Amygdala (tissue), 56 donors: ENCODE data around the gene MTHFR.

ENCODE experiments used
- DNase-seq, 56 donors: peaks; one replicate each; lab custom pipeline; 2025; lab: John Stamatoyannopoulos, UW

The MTHFR gene

DNA sequence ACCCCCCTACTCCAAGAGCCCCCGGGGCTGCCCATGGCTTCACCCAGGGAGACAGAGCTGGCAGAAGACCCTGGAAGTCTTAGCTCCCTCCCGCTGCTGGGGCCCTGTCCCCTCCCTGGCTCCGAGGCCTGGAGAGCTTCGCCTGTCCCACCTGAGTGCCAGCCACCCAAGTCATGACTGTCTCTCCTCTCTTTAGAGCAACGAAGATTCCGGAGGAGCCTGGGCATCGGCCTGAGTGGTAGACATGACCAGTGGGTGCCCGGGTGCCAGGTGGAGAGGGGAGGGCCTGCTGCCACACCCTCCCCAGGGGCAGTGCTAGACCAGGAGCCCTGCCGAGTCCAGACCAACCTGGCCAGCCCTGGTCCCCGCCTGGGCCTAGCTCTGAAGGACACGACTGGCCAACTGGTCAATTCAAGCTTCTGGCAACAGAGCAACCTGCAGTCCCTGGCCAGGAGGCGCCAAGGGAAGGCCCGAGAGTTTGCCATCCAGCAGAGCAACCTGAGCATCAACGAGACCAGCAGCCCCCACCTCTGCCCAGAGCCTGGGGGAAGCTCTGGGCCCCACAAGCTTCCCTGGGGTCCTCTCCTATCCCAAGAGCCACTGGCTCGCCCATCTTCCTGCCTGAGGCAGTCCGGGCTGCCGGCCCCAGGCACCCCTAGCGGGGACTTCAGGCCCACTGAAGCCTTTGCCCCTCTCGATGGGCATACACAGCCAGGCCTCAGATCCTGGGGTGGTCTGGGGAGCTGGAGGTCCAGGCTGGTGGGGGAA, 39.9 kb downstream of the MTHFR start:
- no peak for DNase-seq

DNA sequence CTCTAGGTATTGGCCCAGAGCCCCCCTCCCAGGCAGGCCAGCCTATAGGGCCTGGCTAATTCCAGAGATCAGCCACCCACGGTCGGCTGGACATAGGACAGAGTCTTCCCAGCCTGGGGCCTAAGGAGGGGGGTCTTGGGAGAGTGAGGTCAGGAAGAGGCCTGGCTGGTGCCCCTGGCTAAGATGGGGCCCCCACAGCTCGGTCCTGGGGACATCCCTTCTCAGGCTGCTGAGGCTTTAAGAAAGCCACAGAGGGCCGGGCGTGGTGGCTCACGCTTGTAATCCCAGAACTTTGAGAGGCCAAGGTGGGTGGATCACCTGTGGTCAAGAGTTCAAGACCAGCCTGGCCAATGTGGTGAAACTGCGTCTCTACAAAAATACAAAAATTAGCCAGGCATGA, 41.2 kb downstream of the MTHFR start:
- no peak for DNase-seq

DNA sequence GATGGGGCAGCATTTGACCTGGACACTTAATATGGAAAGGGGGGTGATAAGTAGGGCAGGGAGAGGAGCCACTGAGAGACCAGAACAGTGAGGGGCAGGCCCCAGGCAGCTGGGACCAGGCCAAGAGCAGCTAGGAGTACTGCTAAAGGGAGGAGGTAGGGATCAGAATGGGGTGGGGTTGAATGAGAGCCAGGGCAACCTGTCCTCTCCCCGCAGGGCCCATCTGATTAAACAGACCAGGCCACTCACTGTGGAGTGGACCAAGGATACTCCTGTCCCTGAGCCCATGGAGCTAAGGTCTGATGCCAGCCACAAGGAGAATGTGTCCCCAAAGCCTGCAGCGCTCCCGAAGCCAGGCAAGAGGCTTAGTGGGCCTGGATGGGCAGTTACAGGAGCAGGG, 41.6 kb downstream of the MTHFR start:
- DNase-seq: no peak

DNA sequence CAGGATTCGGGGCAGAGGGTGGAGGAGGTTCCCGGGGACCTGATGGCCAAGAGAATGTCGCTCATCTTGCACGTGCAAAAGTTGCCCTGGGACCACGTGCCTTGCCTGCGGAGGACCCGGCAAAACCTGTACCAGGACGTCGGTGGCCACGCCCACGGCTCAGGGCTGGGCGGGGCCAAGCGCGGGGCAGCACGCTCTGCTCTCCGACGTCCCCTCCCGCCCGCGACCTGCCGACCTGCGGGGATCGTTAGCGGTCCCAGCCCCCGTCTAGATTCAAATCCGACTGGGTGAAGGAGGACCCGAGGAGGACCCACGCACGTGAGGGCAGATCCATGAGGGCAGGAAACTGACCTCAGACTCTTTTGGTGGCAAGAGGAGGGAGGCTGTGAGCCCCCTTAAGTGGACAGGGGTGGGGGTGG, 43.8 kb downstream of the MTHFR start, which contains the start of gene C1orf167:
C1orf167 (plus strand) TSS at position 206 of the 419 bp plus-strand sequence. CDS start 2,208 bp downstream, outside the sequence.
- no peak for DNase-seq

DNA sequence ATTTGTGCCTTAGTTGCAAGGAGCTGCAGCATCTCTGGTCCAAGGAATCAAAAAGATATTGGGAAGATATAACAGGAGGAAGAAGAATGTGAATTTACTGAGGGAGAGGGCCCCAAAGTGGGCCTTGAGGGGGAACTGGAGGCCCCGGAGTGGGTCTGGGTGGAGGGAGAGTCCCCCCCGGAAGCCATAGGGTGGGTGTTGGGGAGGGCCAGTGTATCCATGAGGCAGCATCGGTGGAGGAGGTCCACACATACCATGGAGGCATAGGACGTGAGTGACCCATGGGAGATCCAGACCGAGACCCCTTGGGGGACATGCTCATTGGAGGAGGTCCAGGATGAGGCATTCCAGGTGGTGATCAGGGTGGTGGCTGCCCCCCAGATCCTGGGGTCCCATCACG, 44.5 kb downstream of the MTHFR start:
- DNase-seq: no peak

DNA sequence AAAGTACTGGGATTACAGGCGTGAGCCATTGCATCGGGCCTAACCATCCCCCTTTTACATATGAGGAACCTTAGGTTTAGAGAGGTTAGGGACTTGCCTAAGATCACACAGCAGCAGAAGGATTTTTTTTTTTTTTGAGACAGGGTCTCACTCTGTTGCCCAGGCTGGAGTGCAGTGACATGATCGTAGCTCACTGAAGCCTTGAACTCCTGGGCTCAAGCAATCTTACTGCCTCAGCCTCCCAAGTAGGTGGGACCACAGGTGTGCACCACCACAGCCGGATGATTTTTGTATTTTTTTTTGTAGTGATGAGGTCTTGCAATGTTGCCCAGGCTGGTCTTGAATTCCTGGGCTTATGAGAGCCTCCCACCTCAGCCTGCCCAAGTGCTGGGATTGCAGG, 46.0 kb downstream of the MTHFR start:
- no peak for DNase-seq

DNA sequence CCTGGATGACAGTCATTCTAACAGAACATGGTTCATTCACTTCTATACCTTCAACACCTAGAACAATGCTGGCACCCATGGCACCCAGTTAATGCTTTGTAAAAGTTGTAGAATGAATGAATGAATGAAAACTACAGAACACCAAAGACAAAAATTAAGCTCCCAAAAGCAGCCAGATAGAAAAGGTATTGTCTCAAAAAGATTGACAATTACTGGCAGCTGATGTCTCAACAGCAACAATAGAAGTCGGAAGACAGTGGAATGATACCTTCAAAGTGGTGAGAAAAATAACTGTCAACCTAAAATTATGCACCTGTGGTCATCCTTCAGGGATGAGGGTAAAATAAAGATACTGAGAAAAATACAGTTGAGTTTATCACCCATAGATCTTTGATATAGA, 48.7 kb downstream of the MTHFR start:
- DNase-seq: no peak

DNA sequence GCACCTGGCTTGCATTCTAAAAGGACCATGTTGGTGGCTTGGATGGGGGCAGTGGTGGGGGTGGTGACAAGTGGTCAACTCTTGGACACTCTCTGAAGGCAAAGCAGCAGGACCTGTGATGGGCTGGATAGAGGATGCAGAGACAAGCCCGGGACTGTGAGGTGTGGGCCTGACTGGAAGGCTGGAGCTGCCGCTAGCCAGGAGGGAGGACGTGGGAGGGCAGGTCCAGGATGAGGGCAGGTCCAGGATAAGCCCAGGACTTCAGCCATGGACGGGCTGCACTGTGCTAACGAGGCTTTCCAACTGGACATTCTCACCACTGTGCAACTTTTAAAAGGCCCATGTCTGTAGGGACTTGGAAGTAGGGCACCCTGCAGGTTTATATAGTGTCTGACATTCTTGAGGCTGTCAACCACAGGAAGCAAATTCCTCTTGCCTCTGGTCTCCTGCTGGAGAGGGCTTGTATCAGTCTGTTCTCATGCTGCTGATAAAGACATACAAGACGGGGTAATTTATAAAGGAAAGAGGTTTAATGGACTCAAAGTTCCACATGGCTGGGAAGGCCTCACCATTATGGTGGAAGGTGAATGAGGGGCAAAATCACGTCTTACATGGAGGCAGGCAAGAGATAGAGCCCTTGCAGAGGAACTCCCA, 52.1 kb downstream of the MTHFR start:
- no peak for DNase-seq

DNA sequence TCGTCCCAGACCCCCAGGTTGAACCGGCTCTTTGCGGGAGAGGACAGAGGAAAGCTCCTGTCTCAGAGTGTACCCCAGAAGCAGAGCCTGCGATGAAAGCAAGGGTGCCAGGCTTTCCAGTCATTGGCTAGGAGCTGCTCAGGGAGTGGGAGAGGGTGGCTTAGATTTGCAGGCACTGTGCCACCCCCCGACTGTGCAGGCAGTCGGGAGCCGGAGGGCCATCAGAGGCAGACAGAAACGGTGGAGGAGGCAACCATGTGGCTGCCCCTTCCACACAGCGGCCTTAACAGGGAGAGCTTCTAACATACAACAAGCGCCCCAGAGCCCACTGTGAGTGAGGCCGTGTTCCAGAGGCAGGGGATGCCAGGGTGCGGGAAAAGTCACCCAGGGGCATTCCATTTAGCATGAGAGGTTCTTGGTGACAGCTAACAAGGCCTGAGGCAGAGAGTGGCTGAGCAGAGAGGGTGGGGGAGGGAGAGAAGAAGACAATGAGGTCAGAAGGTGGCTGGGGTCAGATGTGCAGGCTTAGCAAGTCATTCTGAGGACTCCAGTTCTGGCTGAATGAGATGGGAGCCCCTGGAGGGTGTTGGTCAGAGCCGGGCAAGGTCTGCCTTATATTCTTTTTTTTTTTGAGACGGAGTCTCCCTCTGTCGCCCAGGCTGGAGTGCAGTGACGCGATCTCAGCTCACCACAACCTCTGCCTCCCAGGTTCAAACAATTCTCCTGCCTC, 53.2 kb downstream of the MTHFR start:
- DNase-seq: no peak

DNA sequence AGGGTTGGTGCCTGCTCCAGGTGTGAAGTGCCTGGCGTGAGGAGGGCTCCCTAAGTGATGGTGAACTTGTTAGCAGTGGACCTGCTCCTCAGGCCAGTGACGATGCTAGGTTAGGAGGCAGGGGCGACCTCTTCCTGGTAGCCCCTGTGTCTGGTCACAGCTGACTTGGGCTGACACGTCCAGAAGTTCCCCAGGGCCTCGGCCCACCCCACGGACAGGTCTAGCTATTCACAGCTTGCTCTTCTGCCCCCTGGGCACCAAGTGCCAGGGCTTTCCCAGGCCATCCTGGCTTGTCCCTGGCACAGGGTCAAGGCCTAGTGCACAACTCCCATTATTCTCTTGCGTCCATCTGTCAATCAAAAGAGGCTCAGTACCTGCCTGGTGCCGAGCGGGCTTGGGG, 54.7 kb downstream of the MTHFR start:
- DNase-seq: no peak

DNA sequence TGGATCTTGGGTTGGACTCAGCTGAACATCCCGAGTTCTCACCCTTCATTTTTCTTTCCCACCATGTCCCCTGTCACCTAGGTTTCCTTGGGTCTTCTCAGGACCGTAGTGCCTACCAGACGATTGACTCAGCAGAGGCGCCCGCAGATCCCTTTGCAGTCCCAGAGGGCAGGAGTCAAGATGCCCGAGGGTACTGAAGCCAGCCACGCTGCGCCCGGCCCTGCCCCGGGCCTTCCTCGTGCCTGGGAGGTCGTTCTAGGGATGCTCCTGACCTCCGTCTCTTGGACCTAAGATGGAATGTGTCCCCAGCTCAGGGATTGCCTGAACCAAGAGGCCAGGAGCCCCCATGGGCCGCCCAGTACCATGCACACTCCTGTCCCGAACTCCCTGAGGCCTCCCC, 55.8 kb downstream of the MTHFR start:
- no peak for DNase-seq

DNA sequence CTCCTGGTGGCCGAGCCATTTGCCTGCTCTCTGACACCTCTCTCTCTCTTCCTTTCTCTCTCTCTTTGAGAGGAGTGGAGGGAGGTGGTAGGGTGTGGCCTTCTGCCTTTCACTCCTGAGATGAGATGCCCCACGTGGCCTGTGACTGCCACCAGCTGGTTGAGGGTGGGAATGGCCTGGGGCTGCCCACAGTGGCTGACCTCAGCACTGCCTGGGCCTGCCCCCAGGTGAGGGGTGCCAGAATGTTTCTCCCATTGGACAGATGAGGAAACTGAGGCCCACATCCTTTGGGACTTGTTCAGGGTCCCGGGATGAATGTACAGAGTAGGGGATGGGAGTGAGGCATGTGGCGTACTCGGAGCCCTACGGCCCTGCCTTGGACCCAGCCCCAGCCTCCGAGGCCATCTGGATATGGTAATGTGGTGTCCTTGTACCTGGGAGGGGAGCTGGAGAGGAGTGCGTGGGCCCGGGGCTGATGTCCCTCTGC, 56.5 kb downstream of the MTHFR start:
- peak in 9 of 56 donors; percentile 5 to 49 (median 20) for DNase-seq

DNA sequence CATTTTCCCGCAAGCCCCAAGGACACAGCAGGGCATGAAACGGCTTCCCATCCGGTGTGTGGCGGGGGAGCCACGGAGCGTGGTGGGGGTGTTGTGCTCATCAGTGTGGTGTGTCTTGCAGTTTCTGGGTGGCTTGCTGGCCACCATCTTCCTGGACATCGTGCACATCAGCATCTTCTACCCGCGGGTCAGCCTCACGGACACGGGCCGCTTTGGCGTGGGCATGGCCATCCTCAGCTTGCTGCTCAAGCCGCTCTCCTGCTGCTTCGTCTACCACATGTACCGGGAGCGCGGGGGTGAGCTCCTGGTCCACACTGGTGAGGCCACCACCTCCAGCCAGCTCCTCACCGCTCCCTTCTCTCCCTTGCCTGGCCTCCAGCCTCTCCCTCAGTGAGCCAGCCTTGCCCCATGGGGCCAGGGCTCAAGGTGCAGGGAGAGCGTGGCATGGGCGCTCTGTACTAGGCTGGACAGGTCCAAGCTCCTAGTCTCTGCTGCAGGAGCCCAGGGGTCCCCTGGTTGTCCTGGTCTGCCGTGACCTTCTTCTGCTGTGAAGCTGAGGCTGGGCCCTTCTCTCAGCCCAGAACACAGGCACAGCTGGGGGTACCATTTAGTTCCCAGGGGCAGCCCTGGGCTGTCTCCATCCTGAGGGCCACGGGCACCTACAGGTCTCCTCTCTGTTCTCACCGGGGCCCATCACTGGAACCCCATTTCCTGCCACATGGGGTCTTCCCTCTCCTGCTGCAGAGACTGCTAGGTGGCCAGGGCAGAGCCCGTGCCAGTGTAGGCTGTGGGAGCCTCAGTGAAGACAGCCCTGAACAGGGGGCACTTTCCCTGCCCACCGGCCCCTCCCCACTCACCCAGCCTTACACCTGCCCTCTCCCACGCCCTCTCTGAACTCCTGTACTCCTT, 57.2 kb downstream of the MTHFR start:
- no peak for DNase-seq

DNA sequence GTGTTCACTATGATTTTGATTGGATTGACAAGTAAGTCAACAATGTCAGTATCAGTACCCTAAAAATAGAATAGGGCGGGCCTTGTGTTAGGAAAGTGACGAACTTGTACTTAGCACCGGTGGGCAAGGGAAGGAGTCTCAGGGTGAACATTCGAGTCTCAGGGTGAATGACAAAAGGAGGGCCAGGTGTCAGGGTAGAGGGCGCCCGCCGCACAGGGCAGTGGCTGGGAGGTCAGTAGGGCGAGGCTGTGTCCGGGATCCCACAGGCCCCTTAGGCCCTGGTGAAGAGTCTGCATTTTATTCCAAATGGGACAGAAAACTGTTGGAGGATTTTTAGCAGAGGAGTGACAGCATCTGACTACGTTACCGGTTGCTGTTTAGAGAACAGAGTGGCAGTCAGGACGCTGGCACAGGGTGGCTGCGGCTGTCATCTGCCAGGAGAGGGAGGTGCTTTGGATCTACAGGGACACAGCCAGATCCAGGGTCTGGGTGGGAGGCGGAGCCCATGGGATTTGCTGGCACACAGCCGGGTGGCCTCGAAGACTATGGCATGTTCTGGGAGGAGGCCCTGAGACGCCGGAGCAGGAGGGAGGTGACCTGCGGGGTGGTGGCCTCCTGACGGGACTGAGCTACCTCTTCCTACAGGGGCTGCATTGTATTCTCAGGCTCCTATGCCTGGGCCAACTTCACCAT, 58.8 kb downstream of the MTHFR start:
- DNase-seq: no peak

DNA sequence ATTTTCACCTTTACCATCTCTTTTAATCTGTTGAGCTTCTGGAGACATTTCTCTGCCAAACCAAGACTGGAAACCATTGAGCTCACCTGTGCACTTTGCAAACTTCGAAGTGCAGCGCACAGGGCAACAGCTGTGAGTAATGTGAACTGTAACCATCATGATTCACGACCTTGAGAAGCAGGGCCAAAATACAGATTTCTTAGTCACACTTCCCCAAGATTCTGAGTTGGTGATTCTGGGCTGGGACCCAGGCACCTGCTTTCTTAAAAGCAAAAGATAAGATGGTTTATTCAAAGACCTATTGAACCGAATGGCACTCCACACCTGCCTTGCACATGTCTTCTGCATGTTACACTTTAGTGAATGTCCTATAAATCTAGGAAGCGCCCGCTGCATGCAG, 59.7 kb downstream of the MTHFR start:
- DNase-seq: no peak

DNA sequence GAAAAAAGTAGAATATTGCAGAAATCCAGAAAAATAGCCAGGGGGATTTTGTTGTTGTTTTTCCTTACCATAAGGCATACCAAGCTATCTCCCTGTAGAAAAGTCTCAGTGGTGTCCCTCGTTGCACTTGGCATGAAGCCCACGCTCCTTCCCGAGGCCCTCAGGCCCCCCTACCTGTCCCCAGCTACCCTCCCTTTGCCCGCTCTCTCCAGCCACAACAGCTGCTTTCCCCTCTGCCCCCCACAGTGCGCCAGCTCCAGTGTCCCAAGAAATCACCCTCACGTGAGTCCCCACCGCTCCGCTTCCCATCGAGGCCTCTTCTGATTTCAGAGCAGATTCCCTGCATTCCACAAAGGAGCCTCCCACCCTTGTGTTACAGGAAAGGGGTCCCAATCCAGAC, 61.5 kb downstream of the MTHFR start:
- DNase-seq: no peak

DNA sequence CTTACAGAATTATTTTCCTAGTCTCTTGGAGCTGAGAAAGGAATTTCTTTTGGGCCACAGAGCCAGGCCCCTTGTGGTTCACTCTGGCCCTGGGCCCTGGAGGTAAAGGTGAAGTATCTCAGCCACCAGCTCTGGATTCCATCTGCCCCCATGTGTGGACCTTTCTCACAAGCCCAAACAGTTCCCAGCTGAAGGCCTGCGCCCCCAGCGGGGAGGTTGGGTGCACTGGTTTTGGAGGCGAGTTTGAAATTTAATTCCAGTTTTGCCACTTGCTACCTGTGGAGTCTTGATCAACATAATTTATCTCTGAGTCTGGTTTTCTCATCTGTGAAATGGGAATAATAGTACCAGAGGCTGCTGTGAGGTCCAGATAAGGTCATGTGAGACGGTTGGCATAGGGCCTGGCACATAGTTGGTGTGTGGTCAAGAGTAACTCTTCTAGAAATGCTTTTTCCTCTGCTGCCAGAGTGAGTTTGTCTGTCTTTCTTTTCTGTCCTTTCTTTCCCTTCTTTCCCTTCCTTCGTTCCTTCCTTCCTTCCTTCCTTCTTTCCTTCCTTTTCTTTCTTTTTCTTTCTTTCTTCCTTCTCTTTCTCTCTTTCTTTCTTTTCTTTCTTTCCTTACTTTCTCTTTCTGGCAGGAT, 63.7 kb downstream of the MTHFR start:
- no peak for DNase-seq

DNA sequence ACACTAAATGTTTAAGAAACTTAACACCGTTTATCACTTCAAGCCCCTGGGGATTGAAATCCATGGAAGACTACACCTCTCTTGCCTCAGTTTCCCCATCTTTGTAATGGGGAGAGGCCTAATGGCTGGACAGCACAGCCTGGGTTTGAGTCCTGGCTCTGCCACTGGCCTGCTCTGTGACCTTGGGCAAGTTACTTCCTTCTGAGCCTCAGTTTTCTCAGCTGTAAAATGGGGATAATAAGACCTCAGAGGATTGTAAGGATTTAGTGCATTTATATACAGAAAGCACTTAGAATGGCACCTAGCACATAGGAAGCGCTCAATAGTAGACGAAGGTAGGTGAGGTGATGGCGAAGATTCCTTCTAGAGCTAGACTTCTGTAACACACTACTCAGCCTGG, 64.3 kb downstream of the MTHFR start:
- DNase-seq: no peak
